Endometrial microvascular endothelial cells (primary cell): ENCODE results near the gene MRPL49. TPM values are rescaled to one million over a fixed set of nuclear protein-coding genes. Genes with fewer than 3 reads are reported as not detected.
"Not testable (repeated sequence)": the region's sequence is repeated elsewhere in the genome, so short reads cannot be mapped to it uniquely, and the experiment has no call there.

Source experiments
- in situ Hi-C: cut with HindIII; loops from 2 replicates; pipeline ENCODE4 v1.10.0; 2017; ENCODE audit warnings: low sequenced_read_pairs, low pct_unique_long_range_greater_than_20kb; ENCODE audit errors: inconsistent ontology term
- total RNA-seq: library from RNA; depleted of rRNA; stranded (reverse); fragments of >200 nt; gene quantifications from one replicate; pipeline ENCODE4 v1.2.3, GENCODE V29; 2015; ENCODE audit errors: inconsistent ontology term

MRPL49 gene
- total RNA-seq, 1 donor from 2014 or later, result 56.2 TPM

- in situ Hi-C loops, result no loop called here
Measured at GRCh38 chr11:65152122-65152521, 30.0 kb downstream of the MRPL49 start.

GRCh38 chr11:65156256-65156655, 34.1 kb downstream of the MRPL49 start:
- in situ Hi-C loops, result no loop called here

- in situ Hi-C loops, result no loop called here
Measured at GRCh38 chr11:65156926-65157325, 34.8 kb downstream of the MRPL49 start.

- in situ Hi-C loops, result no loop called here
Measured at GRCh38 chr11:65157336-65157735, 35.2 kb downstream of the MRPL49 start.

GRCh38 chr11:65159012-65159411, 36.9 kb downstream of the MRPL49 start:
- in situ Hi-C loops, result no loop called here

- in situ Hi-C loops, result no loop called here
Measured at GRCh38 chr11:65160643-65161042, 38.5 kb downstream of the MRPL49 start.

GRCh38 chr11:65163684-65164083, 41.6 kb downstream of the MRPL49 start:
- in situ Hi-C loops, result no loop called here

GRCh38 chr11:65165410-65166317, 43.5 kb downstream of the MRPL49 start:
- in situ Hi-C loops, result no loop called here

GRCh38 chr11:65166893-65167292, 44.8 kb downstream of the MRPL49 start:
- in situ Hi-C loops, result no loop called here

- in situ Hi-C loops, result no loop called here
Measured at GRCh38 chr11:65167656-65168055, 45.5 kb downstream of the MRPL49 start.

- in situ Hi-C loops, result no loop called here
Measured at GRCh38 chr11:65169164-65169641, 47.1 kb downstream of the MRPL49 start.

GRCh38 chr11:65170058-65170534, 48.0 kb downstream of the MRPL49 start, which contains the start of gene SPDYC:
SPDYC (plus strand) TSS chr11:65170233; CDS start chr11:65171358, 1,125 bp downstream.
- in situ Hi-C loops, result no loop called here

- in situ Hi-C loops, result no loop called here
Measured at GRCh38 chr11:65172600-65172999, 50.5 kb downstream of the MRPL49 start.

- in situ Hi-C loops, result not testable (repeated sequence)
Measured at GRCh38 chr11:65174571-65175010, 52.5 kb downstream of the MRPL49 start.

Other genes with a start within 250 kb of the MRPL49 start
- gene EHD1, start 243.7 kb upstream of the MRPL49 start, total RNA-seq, result 202 TPM
- gene ATG2A, start 205.1 kb upstream of the MRPL49 start, total RNA-seq, result 26.2 TPM
- 26.5 TPM for gene PPP2R5B, start 197.6 kb upstream of the MRPL49 start, total RNA-seq
- gene GPHA2, start 186.4 kb upstream of the MRPL49 start, total RNA-seq, result not detected
- not detected for gene MAJIN, start 150.2 kb upstream of the MRPL49 start, total RNA-seq
- 2.8 TPM for gene BATF2, start 125.3 kb upstream of the MRPL49 start, total RNA-seq
- 92.0 TPM for gene ARL2, start 108.2 kb upstream of the MRPL49 start, total RNA-seq
- gene SNX15, start 94.9 kb upstream of the MRPL49 start, total RNA-seq, result 17.7 TPM
- gene SAC3D1, start 81.1 kb upstream of the MRPL49 start, total RNA-seq, result 17.8 TPM
- 13.3 TPM for gene NAALADL1, start 63.8 kb upstream of the MRPL49 start, total RNA-seq
- 38.7 TPM for gene CDCA5, start 38.3 kb upstream of the MRPL49 start, total RNA-seq
- 33.8 TPM for gene ZFPL1, start 38.1 kb upstream of the MRPL49 start, total RNA-seq
- gene VPS51, start 26.1 kb upstream of the MRPL49 start, total RNA-seq, result 219 TPM
- gene TM7SF2, start 10.4 kb upstream of the MRPL49 start, total RNA-seq, result 16.6 TPM
- gene ZNHIT2, start 4.6 kb upstream of the MRPL49 start, total RNA-seq, result 16.1 TPM
- 393 TPM for gene FAU, start 187 bp upstream of the MRPL49 start, total RNA-seq
- gene SYVN1, start 12.2 kb downstream of the MRPL49 start, total RNA-seq, result 33.2 TPM
- not detected for gene SPDYC, start 47.9 kb downstream of the MRPL49 start, total RNA-seq
- 159 TPM for gene CAPN1, start 59.6 kb downstream of the MRPL49 start, total RNA-seq
- 43.5 TPM for gene POLA2, start 139.6 kb downstream of the MRPL49 start, total RNA-seq
- 41.4 TPM for gene CDC42EP2, start 192.5 kb downstream of the MRPL49 start, total RNA-seq
- 44.1 TPM for gene DPF2, start 211.5 kb downstream of the MRPL49 start, total RNA-seq
- not detected for gene TIGD3, start 232.4 kb downstream of the MRPL49 start, total RNA-seq